ENCODE measurements around the gene MLLT10.

DNA sequence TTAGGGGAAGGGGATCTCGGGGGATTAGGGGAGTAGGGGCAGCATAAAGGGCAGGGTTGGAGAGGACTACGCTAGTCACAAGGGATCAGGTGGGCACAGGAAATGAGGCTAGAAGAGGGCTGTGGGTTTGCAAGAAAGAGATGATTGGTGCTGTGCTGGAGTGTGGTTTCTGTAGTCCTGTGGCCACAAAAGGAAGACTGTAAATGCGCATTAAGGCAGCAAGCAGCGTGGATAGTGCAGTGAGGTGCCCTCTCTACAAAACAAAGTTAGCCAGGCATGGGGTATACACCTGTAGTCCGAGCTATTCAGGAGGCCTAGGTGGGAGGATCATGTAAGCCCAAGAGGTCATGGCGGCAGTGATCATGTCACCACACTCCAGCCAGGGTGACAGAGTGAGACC lies 212.1 kb downstream of the MLLT10 start:
- no peak for TF ChIP-seq POLR2AphosphoS5 (IDR thresholded peaks at IDR 0.05; ENCODE audit: borderline replicate concordance, low read depth, low read length)
- TF ChIP-seq EZH2 (IDR thresholded peaks at IDR 0.05) = no peak
- TF ChIP-seq FOXP2 (optimal IDR thresholded peaks at IDR 0.05; ENCODE audit: control extremely low read depth, extremely low read length, insufficient read depth) = no peak
